Cardiac muscle cell (in vitro differentiated cells and primary cell): ENCODE results near the gene PPY. TPM values are rescaled to one million over a fixed set of nuclear protein-coding genes. Genes with fewer than 3 reads are reported as not detected.

Source experiments
- DNase-seq, 2 donors: peaks; one replicate each; pipeline versions ENCODE4 v3.0.0 to v3.0.0-alpha.2; 2010 to 2017; ENCODE audit warnings: low read depth in 1 of 2, low spot score in 1 of 2
- H3K27ac ChIP-seq: fragments of 200-600 bp; sonication (generic); 2 replicates; pipeline ENCODE4 v1.5.1; 2016
- H3K27me3 ChIP-seq: fragments of 200-600 bp; sonication (generic); 2 replicates; pipeline ENCODE4 v1.6.0; 2016; ENCODE audit warnings: control low read depth
- H3K36me3 ChIP-seq: fragments of 200-600 bp; sonication (generic); 2 replicates; pipeline ENCODE4 v1.5.1; 2016; ENCODE audit warnings: control low read depth
- H3K4me1 ChIP-seq: fragments of 200-600 bp; sonication (generic); 2 replicates; pipeline ENCODE4 v1.8.1; 2017; ENCODE audit warnings: low read depth, mild to moderate bottlenecking, mixed run types
- H3K4me3 ChIP-seq: fragments of 200-600 bp; sonication (generic); 2 replicates; pipeline ENCODE4 v1.5.1; 2016; ENCODE audit warnings: mild to moderate bottlenecking
- H3K9me3 ChIP-seq: fragments of 200-600 bp; sonication (generic); 2 replicates; pipeline ENCODE4 v1.5.1; 2017; ENCODE audit warnings: low read depth, mild to moderate bottlenecking, control low read depth
- CTCF ChIP-seq: IDR thresholded peaks from 2 replicates; pipeline ENCODE4 v1.5.1; 2012; ENCODE audit warnings: low read depth, mild to moderate bottlenecking, low read length
- polyA plus RNA-seq: library from polyadenylated mRNA; unstranded; fragments of >200 nt; fragmentation: Nextera tagmentation; extraction: Ambion mirVana; gene quantifications from 2 replicates; pipeline ENCODE4 v1.2.1, GENCODE V29; 2016
- total RNA-seq: library from RNA; depleted of rRNA; stranded (reverse); fragments of >200 nt; gene quantifications from 2 replicates; pipeline ENCODE4 v1.2.3, GENCODE V29; 2016

Gene PPY
- not detected in 2 replicates for total RNA-seq
- polyA plus RNA-seq: not detected in 2 replicates

- no peak for DNase-seq
- Histone ChIP-seq H3K36me3 (no peaks in the 10 kb centered on the region), H3K27me3 (peaks cover 6% of the 10 kb centered on the region), H3K27ac (no peak within 1 kb of the TSS), H3K4me3 (no peak within 1 kb of the TSS), H3K9me3 (no peaks in the 10 kb centered on the region), H3K4me1 (no peaks in the 10 kb centered on the region)
- TF ChIP-seq CTCF: no peak
Observed at GRCh38 chr17:43942051-43942685, at the start of gene PPY. TSS of gene PPY (minus strand) at chr17:43942476. CDS start at chr17:43941654, 822 bp downstream.

GRCh38 chr17:43988301-43988700, 46.0 kb upstream of the PPY start:
- no peak for DNase-seq
- no peak for TF ChIP-seq CTCF
- peaks cover 9% of the 10 kb centered on the region for H3K27me3 ChIP-seq
- no peaks in the 10 kb centered on the region for H3K9me3 ChIP-seq
- no peak overlapping the region for H3K27ac ChIP-seq
- H3K4me3 ChIP-seq: no peak overlapping the region
- H3K36me3 ChIP-seq: no peaks in the 10 kb centered on the region
- no peaks in the 10 kb centered on the region for H3K4me1 ChIP-seq

GRCh38 chr17:43987131-43988021, 45.1 kb upstream of the PPY start:
- TF ChIP-seq CTCF: no peak
- no peak for DNase-seq

GRCh38 chr17:43986225-43986981, 44.1 kb upstream of the PPY start:
- Histone ChIP-seq H3K4me3 (no peak overlapping the region), H3K27ac (no peak overlapping the region), H3K4me1 (no peaks in the 10 kb centered on the region), H3K9me3 (no peaks in the 10 kb centered on the region), H3K27me3 (peaks cover 26% of the 10 kb centered on the region), H3K36me3 (no peaks in the 10 kb centered on the region)
- no peak for DNase-seq
- no peak for TF ChIP-seq CTCF

More at GRCh38 chr17:43987131-43988021, 45.1 kb upstream of the PPY start:
- H3K4me1 ChIP-seq: no peaks in the 10 kb centered on the region
- peaks cover 18% of the 10 kb centered on the region for H3K27me3 ChIP-seq
- no peak overlapping the region for H3K27ac ChIP-seq
- H3K9me3 ChIP-seq: no peaks in the 10 kb centered on the region
- H3K36me3 ChIP-seq: no peaks in the 10 kb centered on the region
- H3K4me3 ChIP-seq: no peak overlapping the region

GRCh38 chr17:43984521-43984920, 42.2 kb upstream of the PPY start:
- DNase-seq: no peak
- Histone ChIP-seq H3K9me3 (no peaks in the 10 kb centered on the region), H3K4me1 (no peaks in the 10 kb centered on the region), H3K27ac (no peak overlapping the region), H3K4me3 (no peak overlapping the region), H3K27me3 (peaks cover 31% of the 10 kb centered on the region), H3K36me3 (no peaks in the 10 kb centered on the region)
- TF ChIP-seq CTCF: no peak
